Caco-2 (cell line): Measurements from ENCODE around the gene ANKRD26. TPM values are rescaled to one million over a fixed set of nuclear protein-coding genes. Genes with fewer than 3 reads are reported as not detected.
A peak's percentile ranks its signal among the peaks of the same experiment; 100 is the strongest.

Source experiments
- Bru-seq: library from RNA; stranded (reverse); fragments of 400-500 nt; gene quantifications from one replicate; lab custom pipeline; 2021; lab: Mats Ljungman, UMichigan
- BruChase-seq, 2 experiments: library from RNA; stranded (reverse); fragments of 400-500 nt; gene quantifications; one replicate each; lab custom pipeline; 2021; lab: Mats Ljungman, UMichigan
- BruUV-seq: library from RNA; stranded (reverse); fragments of 400-500 nt; replicated peaks from 2 replicates; lab custom pipeline; 2021; lab: Mats Ljungman, UMichigan
- CTCF ChIA-PET: fragments of 300-600 bp; sonication (Branson Sonifier 250); formaldehyde crosslinking; loops from one replicate; lab custom pipeline; 2022; ENCODE audit warnings: antibody characterized with exemption; lab: Charles Lee
- POLR2A ChIA-PET: fragments of 300-600 bp; sonication (Branson Sonifier 250); formaldehyde crosslinking; loops from one replicate; lab custom pipeline; 2022; ENCODE audit warnings: antibody characterized with exemption; lab: Charles Lee
- DNase-seq, 2 experiments: peaks; one replicate each; pipeline versions ENCODE4 v3.0.0 to v3.0.0-alpha.2; 2020 to 2022
- H3K27me3 ChIP-seq: replicated peaks from 2 replicates; pipeline ENCODE4 v1.6.0; 2011; ENCODE audit warnings: low read length; ENCODE audit not compliant: control insufficient read depth, insufficient read depth
- H3K36me3 ChIP-seq: 2 replicates; pipeline ENCODE4 v1.5.1; 2011; ENCODE audit warnings: low read length; ENCODE audit not compliant: control insufficient read depth, insufficient read depth
- H3K4me1 ChIP-seq: fragments of 250-450 bp; sonication (Bioruptor Pico); 2 replicates; pipeline ENCODE4 v1.5.1; 2020; ENCODE audit warnings: mild to moderate bottlenecking
- H3K4me3 ChIP-seq: 2 replicates; pipeline ENCODE4 v1.5.1; 2011; ENCODE audit warnings: low read depth, mild to moderate bottlenecking, control low read depth, low read length
- H3K9me3 ChIP-seq: fragments of 250-450 bp; sonication (Bioruptor Pico); 2 replicates; pipeline ENCODE4 v1.5.1; 2020; ENCODE audit warnings: mild to moderate bottlenecking, moderate library complexity
- H3K27ac Mint-ChIP-seq: one replicate; pipeline ENCODE4 v1.8.0; 2022; ENCODE audit warnings: mixed read lengths; ENCODE audit not compliant: unreplicated experiment
- H3K27me3 Mint-ChIP-seq: one replicate; pipeline ENCODE4 v1.8.0; 2022; ENCODE audit warnings: mixed read lengths; ENCODE audit not compliant: insufficient read depth, unreplicated experiment
- H3K36me3 Mint-ChIP-seq: one replicate; pipeline ENCODE4 v1.8.0; 2022; ENCODE audit warnings: mild to moderate bottlenecking, mixed read lengths; ENCODE audit not compliant: insufficient read depth, unreplicated experiment
- H3K4me1 Mint-ChIP-seq: one replicate; pipeline ENCODE4 v1.8.0; 2022; ENCODE audit warnings: low read depth, mixed read lengths; ENCODE audit not compliant: unreplicated experiment
- H3K4me3 Mint-ChIP-seq: one replicate; pipeline ENCODE4 v1.8.0; 2022; ENCODE audit warnings: mild to moderate bottlenecking, moderate library complexity, mixed read lengths; ENCODE audit not compliant: unreplicated experiment
- H3K9me3 Mint-ChIP-seq: one replicate; pipeline ENCODE4 v1.8.0; 2022; ENCODE audit warnings: mixed read lengths; ENCODE audit not compliant: unreplicated experiment
- CTCF ChIP-seq, 2 experiments: fragments of 200-600 bp in 1 of 2; IDR thresholded peaks; 1 replicate in 1 of 2; 2 replicates in 1 of 2; pipeline versions ENCODE4 v1.5.1 to v1.8.0; 2011 to 2022; ENCODE audit warnings: antibody characterized with exemption in 1 of 2, control low read depth in 1 of 2, inconsistent platforms in 1 of 2, low read depth in 1 of 2, low read length in 1 of 2, mild to moderate bottlenecking in 1 of 2, moderate library complexity in 1 of 2; ENCODE audit not compliant: insufficient read depth in 1 of 2, severe bottlenecking in 1 of 2, unreplicated experiment in 1 of 2
- intact Hi-C: fragments of 100-400 bp; cut with micrococcal nuclease; formaldehyde crosslinking; loops from one replicate; pipeline ENCODE4 v1.10.0; 2022; ENCODE audit not compliant: unreplicated experiment
- long read RNA-seq: library from polyadenylated mRNA; stranded (forward); transcript quantifications from one replicate; pipeline ENCODE4 v2.0.0, GENCODE V29; 2022
- total RNA-seq: library from RNA; stranded (reverse); gene quantifications from 2 replicates; pipeline ENCODE4 v1.2.3, GENCODE V29; 2022

The ANKRD26 gene
- total RNA-seq (16.2 and 17.5 TPM in 2 replicates), Bru-seq, nascent RNA (percentile 79 among the genes with signal in this experiment), BruChase-seq, experiment 1, labeled RNA remaining after a 2-hour chase (percentile 79 among the genes with signal in this experiment), BruChase-seq, experiment 2, labeled RNA remaining after a 6-hour chase (percentile 74 among the genes with signal in this experiment)
- long read RNA-seq, full-length matches to known transcripts, result 2 of 11 reads
- long read RNA-seq, partial matches to known transcripts, result 1 of 11 reads
- long read RNA-seq, other reads (novel, unspliced or antisense), result 8 of 11 reads

GRCh38 chr10:27099916-27100812, at the start of gene ANKRD26:
Gene ANKRD26 (minus strand): TSS chr10:27100494. CDS start chr10:27100326, 168 bp downstream.
- TF ChIP-seq CTCF (IDR thresholded peaks at IDR 0.05; ENCODE audit: insufficient read depth in 1 of 2, low read depth in 1 of 2, low read length in 1 of 2, severe bottlenecking in 1 of 2, unreplicated experiment in 1 of 2), result no peak
- intact Hi-C loops, result loop anchor here (1.0 to 5.0 kb wide), 3 partner anchors 55 to 209 kb away; partner anchors contain the start of genes ACBD5, MASTL and YME1L1
- H3K4me3 ChIP-seq, result peak within 1 kb of the TSS; percentile 71
- ChIA-PET POLR2A (interaction anchor here (0.5 to 1.2 kb wide), 7 partner anchors 16 to 142 kb away, joined by 3 to 13 read pairs (median 3); partner anchors contain the start of genes MASTL and YME1L1), CTCF (interaction anchor here (0.7 to 1.0 kb wide), 5 partner anchors 10 to 1022 kb away, joined by 3 to 8 read pairs (median 3); partner anchors contain the start of genes ABI1 and YME1L1)
- Mint-ChIP-seq H3K36me3 (peaks cover 28% of the 10 kb centered on the region), H3K9me3 (no peaks in the 10 kb centered on the region), H3K4me3 (peak within 1 kb of the TSS; percentile 84), H3K4me1 (peaks cover 7% of the 10 kb centered on the region), H3K27me3 (peaks cover 2% of the 10 kb centered on the region), H3K27ac (peak within 1 kb of the TSS; percentile 89)
- no peaks in the 10 kb centered on the region; the same call in 1 of the 2 replicates for H3K4me1 ChIP-seq
- no peaks in the 10 kb centered on the region for H3K27me3 ChIP-seq
- TSS peak; percentile 55 for BruUV-seq
- DNase-seq, result peak; percentile 98 to 99
- H3K36me3 ChIP-seq, result no peaks in the 10 kb centered on the region; the same call in 1 of the 2 replicates
- no peaks in the 10 kb centered on the region for H3K9me3 ChIP-seq

GRCh38 chr10:27147701-27148100, 47.4 kb upstream of the ANKRD26 start:
- ChIA-PET CTCF (no interaction called here), POLR2A (no interaction called here)
- H3K4me3 Mint-ChIP-seq, result no peak overlapping the region
- intact Hi-C loops, result no loop called here
- no peaks in the 10 kb centered on the region for H3K27me3 ChIP-seq
- H3K9me3 ChIP-seq, result no peaks in the 10 kb centered on the region
- no TSS peak for BruUV-seq
- peaks cover 6% of the 10 kb centered on the region; the same call in 1 of the 2 replicates for H3K4me1 ChIP-seq
- H3K27ac Mint-ChIP-seq, result no peak overlapping the region
- no peaks in the 10 kb centered on the region for H3K27me3 Mint-ChIP-seq
- no peaks in the 10 kb centered on the region; the same call in 1 of the 2 replicates for H3K36me3 ChIP-seq
- H3K4me1 Mint-ChIP-seq, result peaks cover 13% of the 10 kb centered on the region
- no peak overlapping the region for H3K4me3 ChIP-seq
- peaks cover 96% of the 10 kb centered on the region for H3K36me3 Mint-ChIP-seq
- no peak for DNase-seq
- no peak for TF ChIP-seq CTCF (IDR thresholded peaks at IDR 0.05; ENCODE audit: insufficient read depth in 1 of 2, low read depth in 1 of 2, low read length in 1 of 2, severe bottlenecking in 1 of 2, unreplicated experiment in 1 of 2)
- no peaks in the 10 kb centered on the region for H3K9me3 Mint-ChIP-seq

- Mint-ChIP-seq H3K36me3 (peaks cover 93% of the 10 kb centered on the region), H3K9me3 (no peaks in the 10 kb centered on the region), H3K4me3 (no peak overlapping the region), H3K27ac (no peak overlapping the region), H3K4me1 (peaks cover 6% of the 10 kb centered on the region), H3K27me3 (no peaks in the 10 kb centered on the region)
- TF ChIP-seq CTCF (IDR thresholded peaks at IDR 0.05; ENCODE audit: insufficient read depth in 1 of 2, low read depth in 1 of 2, low read length in 1 of 2, severe bottlenecking in 1 of 2, unreplicated experiment in 1 of 2), result no peak
- intact Hi-C loops, result no loop called here
- no TSS peak for BruUV-seq
- H3K27me3 ChIP-seq, result no peaks in the 10 kb centered on the region
- CTCF ChIA-PET, result no interaction called here
- H3K4me3 ChIP-seq, result no peak overlapping the region
- H3K4me1 ChIP-seq, result no peaks in the 10 kb centered on the region
- POLR2A ChIA-PET, result interaction anchor here (1.1 kb wide), 2 partner anchors 9 to 45 kb away, joined by 3 read pairs; partner anchors contain the start of gene MASTL
- DNase-seq, result no peak
- no peaks in the 10 kb centered on the region for H3K9me3 ChIP-seq
- no peaks in the 10 kb centered on the region; the same call in 1 of the 2 replicates for H3K36me3 ChIP-seq
Measured at GRCh38 chr10:27145937-27146336, 45.6 kb upstream of the ANKRD26 start.
